HG02970 (cell line): ENCODE results near the gene DGUOK.

Experiments used
- ATAC-seq: cut with Tn5 transposase; IDR thresholded peaks from one replicate; pipeline ENCODE4 v1.9.1; 2021; ENCODE audit warnings: mild to moderate bottlenecking, moderate library complexity, moderate number of reproducible peaks; ENCODE audit not compliant: unreplicated experiment, low FRiP score

Gene DGUOK

DNA sequence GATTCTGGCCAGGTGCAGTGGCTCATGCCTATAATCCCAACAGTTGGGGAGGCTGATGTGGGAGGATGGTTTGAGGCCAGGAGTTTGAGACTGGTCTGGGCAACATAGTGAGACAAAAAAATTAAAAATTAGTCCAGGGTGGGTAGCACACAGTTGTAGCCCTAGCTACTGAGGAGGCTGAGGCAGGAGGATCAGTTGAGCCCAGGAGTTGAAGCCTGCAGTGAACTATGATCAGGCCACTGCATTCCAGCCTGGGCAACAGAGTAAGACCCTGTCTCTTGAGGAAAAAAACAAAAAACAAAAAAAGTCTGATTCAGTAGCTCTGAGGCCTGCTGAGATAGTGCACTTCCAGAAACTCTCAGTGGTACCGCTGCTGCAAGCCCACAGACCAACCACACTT, 50.1 kb downstream of the DGUOK start:
- ATAC-seq, result no peak

DNA sequence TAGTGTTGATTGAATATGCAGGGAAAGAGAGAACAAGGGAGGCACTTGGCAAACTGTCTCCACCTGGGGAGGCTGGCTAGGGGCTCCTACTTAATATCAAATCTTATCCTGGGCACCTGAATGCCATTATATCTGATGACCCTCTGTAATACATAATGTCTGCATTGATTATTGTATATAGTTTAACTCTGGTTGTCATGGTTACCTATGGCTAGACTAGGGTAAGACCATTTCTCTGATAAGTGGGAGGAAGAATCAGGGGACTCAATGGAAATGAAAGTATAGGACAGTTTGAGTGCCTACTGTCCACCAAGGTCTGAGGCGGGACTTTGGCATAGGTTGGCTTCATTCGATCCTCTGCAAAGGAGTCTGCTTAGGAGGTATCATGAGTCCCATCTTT, 50.8 kb downstream of the DGUOK start:
- ATAC-seq, result no peak

DNA sequence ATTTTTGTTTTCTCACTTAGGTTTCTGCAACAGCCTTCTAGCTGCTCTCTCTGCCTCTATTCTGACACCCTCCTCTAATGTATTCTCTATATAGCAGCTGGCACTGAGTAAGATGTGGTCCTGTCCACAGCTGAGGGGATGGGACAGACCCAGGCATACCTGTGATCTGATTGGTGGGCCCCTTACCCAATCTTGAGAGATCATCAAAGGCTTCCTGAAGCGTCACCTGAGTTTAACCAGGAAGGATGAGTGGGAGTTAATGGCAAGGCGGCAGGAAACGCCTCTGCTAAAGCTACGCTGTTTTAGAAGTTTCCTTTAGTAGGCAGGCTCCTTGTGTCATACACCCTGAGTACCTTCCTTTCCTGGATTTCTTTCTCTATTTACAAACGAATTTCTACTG, 52.3 kb downstream of the DGUOK start:
- no peak for ATAC-seq

DNA sequence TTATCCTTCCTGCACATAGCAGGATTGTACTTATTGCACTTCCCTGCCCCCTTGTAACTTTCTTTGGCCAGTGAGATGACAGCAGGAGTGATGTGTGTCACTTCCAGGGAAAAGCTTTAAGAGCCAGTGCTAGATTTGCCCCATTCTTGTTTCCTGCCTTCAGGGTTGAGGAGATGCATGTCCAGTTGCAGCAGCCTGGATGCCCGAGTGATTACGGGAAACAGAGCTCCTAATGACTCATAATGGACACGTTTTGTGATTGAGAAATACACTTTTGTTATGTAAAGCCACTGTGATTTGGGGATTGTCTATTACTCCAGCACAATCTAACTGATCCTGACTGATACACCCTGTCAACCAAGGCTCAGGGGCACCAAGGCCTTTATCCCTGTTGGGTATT, 53.0 kb downstream of the DGUOK start:
- no peak for ATAC-seq

DNA sequence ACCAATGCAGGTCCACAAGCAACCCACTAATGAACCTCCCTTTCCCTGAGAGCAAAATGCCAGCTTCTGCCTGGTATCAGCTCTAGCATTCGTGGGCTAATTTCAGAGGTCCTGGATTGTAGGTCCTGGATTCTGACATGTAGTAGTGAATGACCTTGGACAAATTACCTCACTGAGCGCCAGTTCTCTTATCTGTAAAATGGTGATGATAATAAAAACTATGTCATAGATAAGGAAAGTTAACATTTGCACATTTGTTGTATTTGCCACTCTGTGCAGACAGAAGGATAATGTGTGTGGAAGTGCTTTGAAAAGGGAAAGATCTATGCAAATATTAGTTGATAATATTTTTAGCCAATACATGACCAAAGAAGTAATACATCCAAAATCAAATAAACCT, 53.9 kb downstream of the DGUOK start:
- ATAC-seq, result no peak

DNA sequence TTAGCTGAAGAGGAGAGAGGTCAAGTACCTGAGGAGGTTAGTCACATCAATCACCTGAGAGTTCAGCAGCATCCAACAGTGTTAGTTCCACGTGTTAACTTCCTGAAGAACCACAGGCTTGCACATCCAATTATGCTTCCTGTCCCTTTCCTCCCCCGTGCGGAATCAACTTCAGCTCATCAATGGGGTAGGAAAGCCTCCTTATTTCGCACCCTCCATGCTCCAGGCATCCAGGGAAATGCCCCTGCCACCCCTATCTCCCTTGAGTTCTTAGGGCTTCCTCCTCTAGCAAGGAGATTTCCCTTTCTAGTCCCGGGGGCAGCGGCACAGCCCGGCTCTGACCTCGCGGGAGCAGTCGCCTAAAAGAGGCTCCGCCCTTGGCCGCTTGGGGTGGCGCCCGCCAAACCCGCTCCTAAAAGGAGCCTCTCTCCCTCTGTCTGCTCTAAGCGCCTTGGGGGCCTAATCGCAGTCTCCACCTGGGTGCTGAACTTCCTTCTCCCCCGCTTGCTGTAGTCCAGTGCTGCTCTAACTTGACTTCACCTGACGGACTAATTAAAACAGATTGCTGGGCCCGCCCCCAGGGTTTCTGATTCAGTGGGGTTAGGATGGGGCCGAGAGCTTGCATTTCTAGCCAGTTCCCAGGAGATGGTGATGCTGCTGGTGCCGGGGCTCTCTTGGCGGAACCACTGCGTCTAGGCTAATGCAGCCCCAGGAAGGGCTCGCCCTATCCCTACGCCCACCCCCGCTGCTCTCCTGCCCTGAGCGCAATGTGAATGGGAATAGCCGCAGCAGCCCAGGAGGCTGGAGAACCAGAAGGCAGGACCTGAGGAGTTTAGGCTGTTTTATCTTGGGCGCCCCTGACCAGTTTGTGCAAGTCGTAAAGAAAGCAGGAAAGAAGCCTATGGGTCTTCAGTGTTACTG, 54.7 kb downstream of the DGUOK start:
- no peak for ATAC-seq

DNA sequence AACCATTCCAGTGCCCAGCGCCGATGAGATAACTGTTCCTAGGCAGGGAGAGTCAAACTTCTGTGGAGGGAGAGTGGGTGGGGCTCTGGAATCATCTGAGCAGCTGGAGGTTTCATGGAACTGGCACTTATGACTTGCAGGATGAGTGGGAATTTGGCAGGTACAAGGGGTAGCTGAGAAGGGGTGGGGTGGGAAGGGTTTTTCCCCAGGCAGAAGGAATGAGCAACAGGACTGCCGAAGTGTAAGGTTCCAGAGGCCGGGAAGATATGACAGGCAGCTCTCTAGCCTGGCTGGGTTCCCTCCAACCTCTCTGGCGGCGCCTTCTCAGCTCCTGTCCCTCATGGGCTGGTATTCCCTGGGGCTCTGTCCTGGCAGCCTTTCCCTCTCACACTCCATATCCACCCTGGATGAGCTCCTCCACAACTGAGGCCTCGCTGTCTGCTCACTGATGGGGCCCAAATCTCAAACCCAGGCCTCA, 55.5 kb downstream of the DGUOK start:
- no peak for ATAC-seq

DNA sequence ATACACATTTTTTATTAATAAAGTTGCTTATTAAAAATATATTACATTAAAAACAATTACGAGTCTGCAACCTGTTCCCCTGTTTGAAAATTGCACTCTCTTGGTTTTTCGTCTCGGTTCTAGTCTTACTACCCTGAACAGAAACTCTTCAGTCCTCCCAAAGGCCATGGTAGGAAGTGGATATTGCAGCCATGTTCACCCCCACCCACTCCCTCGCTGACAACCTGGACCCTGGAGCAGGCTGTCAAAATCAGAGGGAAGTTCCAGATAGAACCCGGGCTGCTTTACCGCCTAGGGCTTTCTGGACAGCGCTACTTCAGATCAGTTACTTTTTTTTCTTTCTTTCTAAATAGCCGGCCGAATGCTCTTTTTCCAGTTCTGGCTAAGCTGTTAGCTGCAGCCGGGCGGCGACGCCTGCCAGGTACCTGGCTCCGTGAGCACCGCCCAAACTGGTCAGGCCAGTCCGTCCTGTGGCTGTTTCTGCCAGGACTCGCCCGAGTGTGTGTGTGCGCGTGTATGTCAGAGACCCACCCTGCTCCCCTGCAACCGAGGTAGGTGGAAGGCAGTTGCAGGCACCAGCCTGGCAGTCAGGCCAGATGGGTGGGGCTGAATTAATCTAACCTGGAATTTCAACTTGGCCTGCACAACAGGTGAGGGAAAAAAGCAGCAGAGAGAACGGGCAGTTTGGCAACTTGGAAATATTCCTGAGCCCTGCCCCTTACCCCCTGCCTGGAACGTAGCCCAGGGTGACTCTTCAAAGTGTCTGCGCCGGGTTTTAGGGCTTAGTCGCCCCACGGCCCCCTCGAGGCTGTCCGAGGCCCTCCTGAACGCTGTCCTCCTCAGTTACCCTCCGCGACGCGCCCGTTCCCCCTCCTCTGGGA, 56.9 kb downstream of the DGUOK start:
- ATAC-seq, result no peak

DNA sequence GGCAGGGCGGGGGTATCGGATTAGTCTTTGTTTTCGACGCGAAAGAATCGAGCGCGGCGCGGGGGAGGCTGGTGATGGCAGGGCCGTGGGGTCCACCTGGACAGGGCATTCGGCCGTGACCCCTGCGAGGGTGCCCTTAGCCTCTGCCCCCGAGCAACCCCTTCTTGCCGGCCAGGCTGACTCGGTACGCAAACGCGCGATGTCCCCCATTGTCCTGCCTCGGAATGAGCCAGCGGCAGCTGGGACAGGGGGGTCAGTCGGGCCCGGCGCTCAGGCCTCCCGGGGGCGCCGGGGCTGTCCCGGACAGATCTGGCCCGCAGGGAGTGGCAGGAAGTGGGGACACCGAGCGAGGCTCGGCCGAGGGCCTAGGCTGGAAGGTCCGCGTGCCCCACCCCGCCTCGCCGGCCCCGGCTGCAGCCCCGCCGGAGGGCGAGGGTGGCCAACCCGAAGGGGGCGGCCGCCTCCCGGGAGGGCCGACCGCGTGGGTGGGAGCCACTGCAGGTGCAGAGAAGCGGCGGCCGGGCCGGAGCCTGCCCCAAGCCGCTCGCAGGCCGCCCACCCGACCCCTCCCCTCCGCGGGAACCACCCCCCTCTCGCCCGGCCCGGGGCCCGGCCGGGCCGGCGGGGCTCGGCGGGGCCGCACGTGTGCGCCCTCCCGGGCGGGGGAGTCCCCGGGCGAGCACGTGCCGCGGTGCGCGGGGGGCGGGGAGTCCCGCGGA, 57.7 kb downstream of the DGUOK start, which contains the start of gene TET3:
Gene TET3 (plus strand): TSS at position 708 of the 719 bp plus-strand sequence. CDS start 1,494 bp downstream, outside the sequence.
- ATAC-seq, result no peak

DNA sequence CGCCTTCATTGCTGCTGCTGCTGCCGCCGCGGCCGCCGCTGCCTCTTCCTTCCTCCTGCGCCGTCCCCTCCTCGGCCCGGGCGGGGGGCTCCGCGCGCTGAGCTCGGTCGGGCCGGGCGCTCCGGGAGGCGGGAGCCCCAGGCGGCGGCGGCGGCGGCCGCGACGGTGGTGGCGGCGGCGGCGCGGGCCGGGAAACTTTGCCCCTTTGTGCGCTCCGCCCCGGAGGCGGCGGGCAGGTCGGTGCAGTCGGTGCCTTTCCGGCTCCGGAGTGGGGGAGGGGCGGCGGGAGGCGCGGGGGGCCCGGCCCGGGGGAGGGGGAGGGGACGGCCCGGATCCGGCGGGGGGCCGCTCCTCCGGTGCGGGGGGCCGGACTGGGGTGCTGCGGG, 58.2 kb downstream of the DGUOK start:
- ATAC-seq, result no peak

DNA sequence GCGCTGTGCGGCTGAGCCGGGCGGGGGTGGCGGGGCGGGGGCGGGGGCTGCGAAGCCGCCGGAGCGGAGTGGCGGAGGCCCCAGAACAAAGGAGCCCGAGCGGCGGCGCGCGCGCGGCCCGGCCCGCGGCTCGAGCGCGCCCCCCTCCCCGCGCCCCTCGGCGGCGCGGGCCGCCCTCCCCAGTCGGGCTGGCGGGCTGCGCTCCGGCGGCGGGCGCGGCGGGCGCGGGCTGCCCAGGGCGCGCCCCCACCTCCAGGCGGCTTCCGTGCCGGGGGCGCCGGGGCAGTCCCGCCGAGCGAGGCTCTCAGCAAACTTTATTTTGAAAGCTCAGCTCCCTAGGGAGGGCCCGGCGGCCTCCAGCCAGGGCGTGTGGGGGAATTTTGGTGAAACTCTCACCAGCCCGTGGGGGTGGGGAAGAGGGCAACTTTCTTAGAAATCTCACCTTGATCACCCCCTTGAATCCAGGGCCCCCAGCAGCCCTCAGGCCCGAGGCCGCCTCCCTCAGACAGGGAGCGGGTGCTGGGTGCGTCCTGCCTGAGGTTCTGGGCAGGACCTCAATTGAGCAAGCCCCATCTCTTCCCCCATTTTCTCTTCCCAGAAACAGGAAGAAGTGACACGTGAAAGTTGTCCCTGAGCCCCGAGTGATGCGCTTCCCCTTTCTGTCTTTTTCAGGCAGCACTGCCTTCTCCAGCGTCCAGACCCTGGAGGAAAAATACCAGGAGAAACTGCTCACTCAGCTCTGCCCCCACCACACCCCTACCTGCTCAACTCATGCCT, 58.8 kb downstream of the DGUOK start:
- ATAC-seq, result no peak

DNA sequence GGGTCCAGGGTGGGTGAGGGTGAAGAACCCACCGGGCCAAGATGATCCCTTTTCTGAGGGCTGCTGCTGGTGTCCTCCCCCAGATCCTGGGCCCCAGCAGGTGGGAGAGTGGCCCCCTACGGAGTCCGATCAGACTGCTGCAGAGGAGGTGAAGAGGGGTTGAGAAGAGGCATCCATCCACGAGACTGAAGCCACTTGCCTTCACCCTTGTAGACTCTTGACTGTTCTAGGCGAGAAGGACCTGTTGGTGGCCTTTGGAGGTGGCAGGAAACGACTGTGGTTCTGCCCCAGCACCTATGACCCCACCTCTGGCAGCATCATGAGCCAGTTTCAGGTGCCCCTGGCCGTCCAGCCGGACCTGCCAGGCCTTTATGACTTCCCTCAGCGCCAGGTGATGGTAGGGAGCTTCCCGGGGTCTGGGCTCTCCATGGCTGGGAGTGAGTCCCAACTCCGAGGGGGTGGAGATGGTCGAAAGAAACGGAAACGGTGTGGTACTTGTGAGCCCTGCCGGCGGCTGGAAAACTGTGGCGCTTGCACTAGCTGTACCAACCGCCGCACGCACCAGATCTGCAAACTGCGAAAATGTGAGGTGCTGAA, 59.5 kb downstream of the DGUOK start:
- ATAC-seq, result no peak

DNA sequence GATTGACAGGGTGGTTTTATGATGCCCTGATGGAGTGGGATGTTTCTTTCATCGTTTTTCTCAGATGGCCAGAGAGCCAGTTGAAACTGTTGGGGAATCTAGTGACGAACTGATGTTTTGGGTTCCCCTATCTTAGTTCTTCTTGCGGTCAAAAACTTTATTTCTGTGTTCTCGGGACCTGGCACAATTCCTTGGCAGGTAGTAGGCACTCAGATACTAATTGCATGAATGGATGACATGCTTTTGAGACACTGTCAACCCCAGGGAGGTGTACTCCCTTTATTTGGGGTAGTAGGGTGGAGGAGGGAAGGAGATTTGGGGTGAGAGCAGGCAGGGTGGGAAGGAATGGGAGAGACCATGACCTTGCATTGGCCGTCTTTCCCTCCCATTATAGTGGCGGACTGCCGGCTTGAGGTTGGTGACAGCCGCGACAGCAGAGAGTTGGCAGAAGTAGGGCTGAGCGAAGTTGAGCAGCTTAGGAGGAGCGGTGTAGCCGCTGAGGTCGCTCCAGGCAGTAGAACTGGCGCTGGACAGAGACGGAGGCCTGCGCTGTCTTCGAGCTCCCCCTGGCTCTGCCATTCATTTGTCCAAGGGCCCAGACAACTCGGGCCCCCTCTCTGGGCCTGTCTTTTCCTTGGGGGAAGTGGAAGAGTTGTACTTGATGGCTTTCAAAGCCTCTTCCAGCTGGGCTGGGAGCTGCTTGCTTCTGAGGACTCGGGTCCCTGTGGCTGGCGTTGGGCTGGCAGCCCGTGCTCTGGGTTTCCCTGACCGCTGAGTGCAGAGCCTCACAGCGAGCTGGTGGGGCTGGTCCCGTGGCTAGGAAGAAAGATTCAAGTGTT, 60.6 kb downstream of the DGUOK start:
- ATAC-seq, result no peak

DNA sequence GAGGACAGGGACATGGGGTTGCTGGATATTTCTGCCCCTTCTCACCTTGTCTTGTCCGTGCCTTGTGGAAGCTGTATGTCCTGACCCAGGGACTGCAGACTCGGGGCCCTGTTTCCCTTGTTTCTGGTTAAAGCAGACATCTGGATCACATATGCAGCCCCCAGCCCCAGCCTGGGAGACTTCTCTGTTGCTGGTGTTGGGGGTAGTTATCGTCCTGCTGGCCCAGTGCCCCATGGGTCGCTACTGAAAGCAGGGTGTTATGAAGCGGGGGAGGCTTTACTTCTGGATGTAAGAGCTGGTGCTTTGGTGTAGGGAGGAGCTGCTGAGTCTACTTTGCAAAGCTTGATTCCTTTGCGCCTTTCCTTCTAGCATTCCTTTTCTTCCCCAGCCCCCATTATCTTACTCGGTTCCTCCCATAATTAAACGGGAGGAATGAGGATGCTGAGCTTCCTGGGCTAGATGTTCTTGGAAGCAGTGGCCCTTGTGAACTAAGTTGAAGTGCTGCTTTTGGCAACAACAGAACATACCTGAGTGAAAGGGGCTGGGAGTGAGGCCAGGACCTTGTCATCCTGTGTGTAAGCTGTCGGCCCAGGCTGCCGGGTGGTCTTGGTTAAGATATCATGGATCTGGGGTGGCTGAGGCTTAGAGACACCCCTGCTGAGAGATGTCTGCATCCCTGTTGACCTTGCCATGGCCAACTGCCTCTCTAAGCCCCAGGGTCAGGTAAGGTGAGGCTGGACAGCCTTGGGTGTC, 61.4 kb downstream of the DGUOK start:
- ATAC-seq, result no peak

DNA sequence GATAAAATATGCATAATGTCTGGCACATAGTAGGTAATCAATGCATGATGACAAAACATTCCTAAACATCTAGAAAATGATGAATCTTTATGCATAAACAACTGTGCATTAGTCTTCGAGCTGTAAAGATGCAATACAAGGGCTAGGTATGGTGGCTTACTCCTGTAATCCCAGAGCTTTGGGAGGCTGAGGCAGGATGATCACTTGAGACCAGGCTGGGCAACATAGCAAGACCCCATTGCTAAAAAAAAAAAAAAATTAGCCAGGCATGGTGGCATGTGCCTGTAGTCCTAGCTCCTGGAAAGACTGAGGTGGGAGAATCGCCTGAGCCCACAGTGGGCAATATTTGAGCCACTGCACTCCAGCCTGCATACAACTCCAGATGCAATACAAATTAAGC, 63.3 kb downstream of the DGUOK start:
- no peak for ATAC-seq

DNA sequence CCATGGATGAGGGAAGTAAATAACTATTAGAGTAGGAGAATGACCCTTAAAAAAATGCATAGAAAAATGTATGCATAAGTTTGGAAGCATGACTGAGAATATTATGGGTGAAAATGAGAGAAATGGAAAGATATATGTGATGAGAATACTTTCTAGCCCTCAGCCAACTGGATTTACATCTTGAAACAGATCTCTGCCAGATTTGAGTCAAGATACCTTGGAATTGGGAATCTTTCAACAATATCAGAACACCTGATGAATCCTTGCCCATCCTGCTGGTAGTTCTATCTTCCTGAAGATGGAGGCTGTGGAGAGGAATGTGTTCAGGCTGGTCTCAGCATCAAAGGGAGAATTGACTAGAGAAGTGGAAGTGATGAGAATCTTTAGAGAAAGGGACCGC, 63.9 kb downstream of the DGUOK start:
- no peak for ATAC-seq

DNA sequence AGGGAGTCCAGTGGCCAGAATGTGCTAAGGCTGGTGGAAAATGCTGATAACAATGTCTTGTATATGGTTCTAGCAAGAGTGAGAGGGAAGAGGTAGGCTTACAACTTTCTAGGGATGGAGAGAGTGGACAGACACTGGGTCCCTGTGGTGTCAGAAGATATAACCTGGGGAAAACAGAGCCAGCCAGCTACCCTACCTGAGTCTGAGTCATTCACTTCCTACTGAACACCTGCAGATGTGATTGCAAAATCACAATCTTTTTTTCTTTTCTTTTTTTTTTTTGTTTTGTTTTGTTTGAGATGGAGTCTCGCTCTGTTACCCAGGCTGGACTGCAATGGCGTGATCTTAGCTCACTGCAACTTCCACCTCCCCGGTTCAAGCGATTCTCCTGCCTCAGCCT, 65.4 kb downstream of the DGUOK start:
- no peak for ATAC-seq

DNA sequence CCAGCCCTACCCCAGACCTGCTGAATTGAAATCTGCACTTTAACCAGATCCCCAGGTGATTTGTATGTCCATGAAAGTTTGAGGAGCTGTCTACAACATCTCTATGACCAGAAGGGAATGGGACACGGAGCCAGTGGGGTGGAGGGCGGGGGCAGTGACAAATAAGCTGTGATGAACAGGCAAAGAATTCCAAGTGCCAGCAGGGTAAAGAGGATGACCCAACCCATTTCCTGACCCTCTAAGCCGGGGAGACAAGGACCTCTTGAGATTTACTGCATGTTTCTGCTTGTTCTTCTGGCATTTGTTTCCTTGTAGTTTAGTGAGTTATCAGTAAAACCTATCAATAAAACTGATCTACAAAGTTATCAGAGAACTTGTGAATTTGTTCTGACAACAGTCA, 66.7 kb downstream of the DGUOK start:
- ATAC-seq, result no peak
